ENCODE measurements around the gene ADGRG6. TPM values are rescaled to one million over a fixed set of nuclear protein-coding genes. Genes with fewer than 3 reads are reported as not detected.

The ADGRG6 gene
- total RNA-seq, 1 donor from 2014 or later = 2.3 TPM

GRCh38 chr6:142367501-142368018, 65.8 kb downstream of the ADGRG6 start:
- intact Hi-C loops (cut with DNase I) = no loop called here
- DNase-seq (ENCODE audit: low spot score) = no peak

- DNase-seq (ENCODE audit: low spot score) = no peak
- intact Hi-C loops (cut with DNase I) = no loop called here
Observed at GRCh38 chr6:142369266-142369665, 67.5 kb downstream of the ADGRG6 start.

- DNase-seq (ENCODE audit: low spot score) = no peak
- intact Hi-C loops (cut with DNase I) = no loop called here
Observed at GRCh38 chr6:142372348-142372747, 70.5 kb downstream of the ADGRG6 start.

GRCh38 chr6:142373268-142374090, 71.7 kb downstream of the ADGRG6 start:
- no peak for DNase-seq (ENCODE audit: low spot score)
- intact Hi-C loops (cut with DNase I) = no loop called here

- DNase-seq (ENCODE audit: low spot score) = no peak
- intact Hi-C loops (cut with DNase I) = no loop called here
Observed at GRCh38 chr6:142374091-142374770, 72.4 kb downstream of the ADGRG6 start.

GRCh38 chr6:142374965-142375733, 73.3 kb downstream of the ADGRG6 start:
- no peak for DNase-seq (ENCODE audit: low spot score)
- intact Hi-C loops (cut with DNase I) = no loop called here

GRCh38 chr6:142376115-142376514, 74.3 kb downstream of the ADGRG6 start:
- DNase-seq (ENCODE audit: low spot score) = no peak
- intact Hi-C loops (cut with DNase I) = no loop called here

GRCh38 chr6:142376800-142377496, 75.1 kb downstream of the ADGRG6 start:
- DNase-seq (ENCODE audit: low spot score) = no peak
- intact Hi-C loops (cut with DNase I) = no loop called here

GRCh38 chr6:142377497-142377848, 75.7 kb downstream of the ADGRG6 start:
- intact Hi-C loops (cut with DNase I) = no loop called here
- no peak for DNase-seq (ENCODE audit: low spot score)

- intact Hi-C loops (cut with DNase I) = no loop called here
- no peak for DNase-seq (ENCODE audit: low spot score)
Observed at GRCh38 chr6:142378138-142378875, 76.5 kb downstream of the ADGRG6 start.

GRCh38 chr6:142380626-142381025, 78.8 kb downstream of the ADGRG6 start:
- DNase-seq (ENCODE audit: low spot score) = no peak
- intact Hi-C loops (cut with DNase I) = loop anchor here (10.0 kb wide), 1 partner anchor 156 kb away; no protein-coding TSS in a partner anchor

GRCh38 chr6:142381181-142381580, 79.4 kb downstream of the ADGRG6 start:
- intact Hi-C loops (cut with DNase I) = loop anchor here (10.0 kb wide), 1 partner anchor 156 kb away; no protein-coding TSS in a partner anchor
- no peak for DNase-seq (ENCODE audit: low spot score)

- DNase-seq (ENCODE audit: low spot score) = no peak
- intact Hi-C loops (cut with DNase I) = loop anchor here (10.0 kb wide), 1 partner anchor 157 kb away; no protein-coding TSS in a partner anchor
Observed at GRCh38 chr6:142381845-142382378, 80.1 kb downstream of the ADGRG6 start.

- no peak for DNase-seq (ENCODE audit: low spot score)
- intact Hi-C loops (cut with DNase I) = loop anchor here (5.0 to 10.0 kb wide), 2 partner anchors 160 to 237 kb away; partner anchors contain the start of genes NMBR and VTA1
Observed at GRCh38 chr6:142384519-142385254, 82.9 kb downstream of the ADGRG6 start.

- intact Hi-C loops (cut with DNase I) = loop anchor here (5.0 to 10.0 kb wide), 2 partner anchors 161 to 238 kb away; partner anchors contain the start of genes NMBR and VTA1
- no peak for DNase-seq (ENCODE audit: low spot score)
Observed at GRCh38 chr6:142385352-142385751, 83.5 kb downstream of the ADGRG6 start.

- intact Hi-C loops (cut with DNase I) = loop anchor here (5.0 to 10.0 kb wide), 2 partner anchors 162 to 239 kb away; partner anchors contain the start of genes NMBR and VTA1
- DNase-seq (ENCODE audit: low spot score) = no peak
Observed at GRCh38 chr6:142386657-142387056, 84.8 kb downstream of the ADGRG6 start.

Measured in cardiac septum (tissue), 1 donor.